Activated naive CD8-positive, alpha-beta T cell treated with anti-CD3 and anti-CD28 coated beads, Interleukin-2, amount 10 ng/mL, durations not matched to agents 7 days and 5 days (primary cell): ENCODE data around the gene SAP30. TPM values are rescaled to one million over a fixed set of nuclear protein-coding genes. Genes with fewer than 3 reads are reported as not detected.

ENCODE experiments used
- ATAC-seq: fragments of 150-1000 bp; cut with Tn5 transposase; one replicate; pipeline ENCODE4 v1.10.0; 2021; ENCODE audit warnings: low read depth, moderate library complexity
- POLR2A ChIA-PET: fragments of 350-600 bp; sonication (Branson Sonifier 250); formaldehyde crosslinking; loops from one replicate; lab custom pipeline; 2021; ENCODE audit warnings: antibody characterized with exemption; lab: Charles Lee
- DNase-seq: peaks from one replicate; pipeline ENCODE4 v3.0.0; 2021
- H3K27ac Mint-ChIP-seq: one replicate; pipeline ENCODE4 v1.8.0; 2022; ENCODE audit warnings: mild to moderate bottlenecking, mixed read lengths
- H3K27me3 Mint-ChIP-seq: one replicate; pipeline ENCODE4 v1.8.0; 2022; ENCODE audit warnings: mild to moderate bottlenecking, moderate library complexity, mixed read lengths
- H3K36me3 Mint-ChIP-seq: one replicate; pipeline ENCODE4 v1.8.0; 2021; ENCODE audit warnings: mild to moderate bottlenecking, mixed read lengths
- H3K4me1 Mint-ChIP-seq: one replicate; pipeline ENCODE4 v1.8.0; 2021; ENCODE audit warnings: mixed read lengths
- H3K4me3 Mint-ChIP-seq: one replicate; pipeline ENCODE4 v1.8.0; 2022; ENCODE audit warnings: mild to moderate bottlenecking, moderate library complexity, mixed read lengths
- H3K9me3 Mint-ChIP-seq: one replicate; pipeline ENCODE4 v1.8.0; 2021; ENCODE audit warnings: mixed read lengths
- total RNA-seq, 2 experiments: library from RNA; stranded (reverse); gene quantifications; one replicate each; pipeline ENCODE4 v1.2.3, GENCODE V29; 2021

SAP30 gene
- total RNA-seq, 2 experiments from 2014 or later = 15.5 to 16.4 TPM

GRCh38 chr4:173426064-173426463 is 55.3 kb downstream of the SAP30 start:
- POLR2A ChIA-PET = no interaction called here
- H3K9me3 Mint-ChIP-seq = peaks cover 3% of the 10 kb centered on the region
- peak overlapping the region; percentile 2 for H3K4me3 Mint-ChIP-seq
- H3K4me1 Mint-ChIP-seq = peaks cover 16% of the 10 kb centered on the region
- H3K36me3 Mint-ChIP-seq = peaks cover 5% of the 10 kb centered on the region
- DNase-seq = no peak
- peak; percentile 89 for ATAC-seq
- peaks cover 1% of the 10 kb centered on the region for H3K27me3 Mint-ChIP-seq
- H3K27ac Mint-ChIP-seq = no peak overlapping the region

Other genes with a start within 250 kb of the SAP30 start
- gene GALNT7, start 202.1 kb upstream of the SAP30 start, total RNA-seq = 10 to 100 TPM; 15.9 to 16.2 TPM
- 100 to 1,000 TPM; 592 to 620 TPM for gene HMGB2, start 36.6 kb upstream of the SAP30 start, total RNA-seq
- not detected for gene SCRG1, start 28.2 kb downstream of the SAP30 start, total RNA-seq
- not detected for gene HAND2, start 159.3 kb downstream of the SAP30 start, total RNA-seq